CD14-positive monocyte (primary cell): Measurements from ENCODE around the gene RASSF9. TPM values are rescaled to one million over a fixed set of nuclear protein-coding genes. Genes with fewer than 3 reads are reported as not detected.

Source experiments
- DNase-seq, 3 donors: peaks; one replicate each; pipeline ENCODE4 v3.0.0-alpha.2; 2011 to 2022
- H2AFZ ChIP-seq: 2 replicates; pipeline ENCODE4 v1.6.0; 2012; ENCODE audit warnings: mild to moderate bottlenecking, low read depth, low read length, inconsistent platforms; ENCODE audit not compliant: insufficient read depth, poor library complexity, severe bottlenecking
- H3K27ac ChIP-seq, 2 donors: 1 replicate in 1 of 2; 2 replicates in 1 of 2; pipeline ENCODE4 v1.5.1; 2012 to 2013; ENCODE audit warnings: low read length in 2 of 2, control low read depth in 1 of 2, inconsistent platforms in 1 of 2, low read depth in 1 of 2, mild to moderate bottlenecking in 1 of 2
- H3K27me3 ChIP-seq, 2 donors: one replicate each; pipeline versions ENCODE4 v1.6.0 to v1.6.1; 2011 to 2013; ENCODE audit warnings: low read length in 2 of 2; ENCODE audit not compliant: control insufficient read depth in 2 of 2, insufficient read depth in 2 of 2
- H3K36me3 ChIP-seq, 2 donors: replicated peaks in 1 of 2; 1 replicate in 1 of 2; 2 replicates in 1 of 2; pipeline versions ENCODE4 v1.5.1 to v1.6.1; 2012 to 2013; ENCODE audit warnings: low read length in 2 of 2, control low read depth in 1 of 2, inconsistent platforms in 1 of 2, mild to moderate bottlenecking in 1 of 2; ENCODE audit not compliant: insufficient read depth in 2 of 2, control insufficient read depth in 1 of 2
- H3K4me1 ChIP-seq, 2 donors: 1 replicate in 1 of 2; 2 replicates in 1 of 2; pipeline versions ENCODE4 v1.5.1 to v1.6.1; 2012 to 2013; ENCODE audit warnings: low read length in 2 of 2, control low read depth in 1 of 2, inconsistent platforms in 1 of 2, mild to moderate bottlenecking in 1 of 2, moderate library complexity in 1 of 2; ENCODE audit not compliant: insufficient read depth in 2 of 2, control insufficient read depth in 1 of 2
- H3K4me2 ChIP-seq: replicated peaks from 2 replicates; pipeline ENCODE3; 2012; ENCODE audit warnings: low read length, moderate library complexity, mild to moderate bottlenecking; ENCODE audit not compliant: poor library complexity, severe bottlenecking; ENCODE audit errors: extremely low read depth
- H3K4me3 ChIP-seq, 3 experiments: fragments of 200-600 bp in 1 of 3; sonication (generic) in 1 of 3; replicated peaks in 1 of 3; 1 replicate in 2 of 3; 2 replicates in 1 of 3; pipeline ENCODE4 v1.5.1; 2011 to 2013; ENCODE audit warnings: low read length in 3 of 3, mild to moderate bottlenecking in 3 of 3, control low read depth in 2 of 3, low read depth in 2 of 3, inconsistent platforms in 1 of 3, moderate library complexity in 1 of 3
- H3K79me2 ChIP-seq: 2 replicates; pipeline ENCODE4 v1.6.0; 2012; ENCODE audit warnings: mild to moderate bottlenecking, control low read depth, inconsistent platforms, low read length, moderate library complexity; ENCODE audit not compliant: insufficient read depth
- H3K9ac ChIP-seq: 2 replicates; pipeline ENCODE4 v1.6.0; 2017; ENCODE audit warnings: low read length, mild to moderate bottlenecking; ENCODE audit not compliant: insufficient read depth, poor library complexity, severe bottlenecking
- H3K9me3 ChIP-seq, 2 donors: replicated peaks in 1 of 2; 1 replicate in 1 of 2; 2 replicates in 1 of 2; pipeline versions ENCODE4 v1.5.1 to v1.6.1; 2012 to 2013; ENCODE audit warnings: low read length in 2 of 2, control low read depth in 1 of 2; ENCODE audit not compliant: control insufficient read depth in 1 of 2, insufficient read depth in 1 of 2
- H4K20me1 ChIP-seq: 2 replicates; pipeline ENCODE4 v1.6.0; 2012; ENCODE audit warnings: mild to moderate bottlenecking, low read length, control low read depth, moderate library complexity; ENCODE audit not compliant: insufficient read depth
- H3K27ac Mint-ChIP-seq, 7 donors: one replicate each; pipeline ENCODE4 v1.8.0; 2020; ENCODE audit warnings: mild to moderate bottlenecking in 7 of 7, mixed read lengths in 7 of 7, moderate library complexity in 6 of 7, inconsistent platforms in 2 of 7
- H3K27me3 Mint-ChIP-seq, 3 donors: one replicate each; pipeline ENCODE4 v1.8.0; 2021 to 2022; ENCODE audit warnings: low read depth in 3 of 3, mild to moderate bottlenecking in 3 of 3, mixed read lengths in 3 of 3, moderate library complexity in 3 of 3, inconsistent platforms in 1 of 3
- H3K36me3 Mint-ChIP-seq, 2 donors: one replicate each; pipeline ENCODE4 v1.8.0; 2020; ENCODE audit warnings: mixed read lengths in 2 of 2, inconsistent platforms in 1 of 2, mild to moderate bottlenecking in 1 of 2
- H3K4me1 Mint-ChIP-seq: one replicate; pipeline ENCODE4 v1.8.0; 2020; ENCODE audit warnings: mild to moderate bottlenecking, mixed read lengths
- H3K4me3 Mint-ChIP-seq, 2 donors: one replicate each; pipeline ENCODE4 v1.8.0; 2020; ENCODE audit warnings: mild to moderate bottlenecking in 2 of 2, mixed read lengths in 2 of 2, moderate library complexity in 1 of 2
- H3K9me3 Mint-ChIP-seq, 7 donors: one replicate each; pipeline ENCODE4 v1.8.0; 2020 to 2022; ENCODE audit warnings: mixed read lengths in 7 of 7, mild to moderate bottlenecking in 6 of 7, moderate library complexity in 6 of 7, inconsistent platforms in 2 of 7
- CTCF ChIP-seq: fragments of 200-600 bp; IDR thresholded peaks from one replicate; pipeline ENCODE4 v1.8.0; 2022; ENCODE audit warnings: antibody characterized with exemption, mild to moderate bottlenecking
- WGBS: methylation state at CpG from one replicate; pipeline ENCODE4 v1.1.5; 2013; ENCODE audit warnings: missing lambda C conversion rate; ENCODE audit not compliant: insufficient coverage; 5-methylcytosine and 5-hydroxymethylcytosine counted together
- intact Hi-C, 2 donors: fragments of 100-400 bp; cut with micrococcal nuclease; formaldehyde crosslinking; loops; one replicate each; pipeline versions ENCODE4 v1.15.0 to v1.15.1; 2023
- polyA plus RNA-seq, 3 donors: library from polyadenylated mRNA; depleted of rRNA in 1 of 3; unstranded in 2 of 3; stranded (reverse) in 1 of 3; fragments of 300-500 nt in 2 of 3; fragments of >200 nt in 1 of 3; fragmentation: Illumina TruSeq in 2 of 3; gene quantifications; 1 replicate in 2 of 3; 2 replicates in 1 of 3; pipeline ENCODE4 v1.2.3, GENCODE V29; 2012 to 2021

Gene RASSF9
- polyA plus RNA-seq, 3 donors = not detected

DNA sequence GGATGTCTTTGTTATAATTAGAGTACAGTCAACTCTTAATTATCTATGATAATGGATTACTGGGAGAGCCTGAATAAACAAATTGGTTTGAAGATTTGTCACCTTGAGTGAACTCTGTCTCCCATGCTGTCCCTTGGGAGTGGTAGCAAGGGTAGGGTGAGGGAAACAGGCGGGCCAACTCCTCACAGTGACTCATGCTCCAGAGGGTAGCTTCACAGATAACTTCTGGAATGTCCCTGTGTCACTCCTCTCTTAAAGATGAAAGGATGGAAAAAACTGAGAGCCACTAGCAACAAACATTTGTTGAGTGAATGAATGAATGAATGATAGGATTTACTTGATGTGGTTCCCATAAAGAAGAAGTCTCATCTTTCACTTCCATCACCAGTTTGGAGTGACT, 53.5 kb downstream of the RASSF9 start:
- no peaks in the 10 kb centered on the region for H3K4me1 Mint-ChIP-seq
- DNase-seq = no peak
- H3K9me3 Mint-ChIP-seq = peaks cover 0 to 4% (median 2%) of the 10 kb centered on the region in 7 donors
- H3K79me2 ChIP-seq = no peaks in the 10 kb centered on the region
- no peak overlapping the region for H3K4me2 ChIP-seq
- no peaks in the 10 kb centered on the region for H3K9me3 ChIP-seq
- H3K27ac Mint-ChIP-seq = no peak overlapping the region
- no peaks in the 10 kb centered on the region for H4K20me1 ChIP-seq
- no peak overlapping the region for H3K4me3 Mint-ChIP-seq
- H3K36me3 Mint-ChIP-seq = no peaks in the 10 kb centered on the region
- no peak for TF ChIP-seq CTCF
- H3K27me3 ChIP-seq = no peaks in the 10 kb centered on the region
- no peaks in the 10 kb centered on the region for H3K27me3 Mint-ChIP-seq
- WGBS = no CpG with 5 or more reads among the region's 1 CpG
- H3K4me3 ChIP-seq = no peak overlapping the region
- intact Hi-C loops = no loop called here
- H3K4me1 ChIP-seq = no peaks in the 10 kb centered on the region
- H3K27ac ChIP-seq = no peak overlapping the region
- H3K36me3 ChIP-seq = no peaks in the 10 kb centered on the region
- H2AFZ ChIP-seq = no peak overlapping the region
- H3K9ac ChIP-seq = no peak overlapping the region

DNA sequence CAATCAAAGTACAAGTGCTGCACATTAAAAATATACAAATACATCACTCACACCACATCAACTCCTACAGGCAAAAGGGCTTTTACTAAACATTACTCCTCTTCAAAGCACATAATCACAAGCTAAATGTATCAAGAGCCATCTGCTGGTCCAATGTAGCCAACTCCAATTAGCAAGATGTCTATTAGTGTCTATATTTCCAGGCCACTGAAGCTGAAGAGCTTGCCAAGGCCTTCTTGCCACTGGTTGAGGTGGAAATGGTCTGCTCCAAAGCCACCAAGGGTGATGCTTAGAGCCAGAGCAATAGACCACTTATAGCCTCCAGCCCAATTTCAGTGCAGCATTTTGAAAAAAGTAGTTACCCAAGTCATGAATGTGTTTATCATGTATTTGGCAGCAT, 54.4 kb downstream of the RASSF9 start:
- Histone ChIP-seq H3K27ac (no peak overlapping the region), H3K4me2 (no peak overlapping the region), H4K20me1 (no peaks in the 10 kb centered on the region), H3K4me1 (no peaks in the 10 kb centered on the region), H3K79me2 (no peaks in the 10 kb centered on the region), H3K4me3 (no peak overlapping the region), H3K9ac (no peak overlapping the region), H3K27me3 (no peaks in the 10 kb centered on the region), H3K9me3 (no peaks in the 10 kb centered on the region), H3K36me3 (no peaks in the 10 kb centered on the region), H2AFZ (no peak overlapping the region)
- H3K4me1 Mint-ChIP-seq = no peaks in the 10 kb centered on the region
- no peaks in the 10 kb centered on the region for H3K36me3 Mint-ChIP-seq
- H3K9me3 Mint-ChIP-seq = peaks cover 0 to 4% (median 1%) of the 10 kb centered on the region in 7 donors
- intact Hi-C loops = no loop called here
- H3K4me3 Mint-ChIP-seq = no peak overlapping the region
- TF ChIP-seq CTCF = no peak
- H3K27me3 Mint-ChIP-seq = no peaks in the 10 kb centered on the region
- no peak for DNase-seq
- H3K27ac Mint-ChIP-seq = no peak overlapping the region
